Measurements from ENCODE around the gene ALK. TPM values are rescaled to one million over a fixed set of nuclear protein-coding genes. Genes with fewer than 3 reads are reported as not detected.

ALK gene
- total RNA-seq, 1 experiment from 2014 or later = 14.7 TPM

DNA sequence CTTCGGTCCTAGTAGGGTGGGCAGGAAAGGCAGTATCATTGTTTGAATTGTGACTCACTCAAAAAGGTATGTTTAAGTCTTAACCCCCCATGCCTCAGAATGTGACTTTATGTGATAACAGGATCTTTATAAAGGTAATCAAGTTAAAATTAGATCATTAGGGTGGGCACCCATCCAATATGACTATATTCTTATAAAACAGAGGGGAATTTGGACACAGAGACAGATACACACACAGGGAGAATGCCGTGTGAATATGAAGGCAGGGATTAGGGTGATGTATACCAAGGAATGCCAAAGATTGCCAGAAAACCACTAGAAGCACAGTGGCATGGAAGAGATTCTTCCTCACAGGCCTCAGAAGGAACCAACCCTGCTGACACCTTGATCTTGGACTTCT, 524.3 kb downstream of the ALK start:
- no peak for DNase-seq (ENCODE audit: low spot score)
- no peak overlapping the region for H3K4me3 ChIP-seq (ENCODE audit: low read depth, low read length, poor library complexity, severe bottlenecking)
- no TSS peak for BruUV-seq (replicated peaks)
- H3K27me3 ChIP-seq (replicated peaks; ENCODE audit: insufficient read depth, low read depth, low read length, poor library complexity) = peaks cover 7% of the 10 kb centered on the region
- H3K9me3 ChIP-seq (ENCODE audit: low read depth, low read length, poor library complexity, severe bottlenecking) = no peaks in the 10 kb centered on the region
- TF ChIP-seq CTCF (conservative IDR thresholded peaks at IDR 0.05; ENCODE audit: low read depth, low read length) = no peak
- TF ChIP-seq EZH2 (IDR thresholded peaks at IDR 0.05; ENCODE audit: borderline replicate concordance, low read depth, low read length, poor library complexity, severe bottlenecking) = no peak
- POLR2A ChIA-PET (ENCODE audit: low non-redundant PET) = no interaction called here
- no peaks in the 10 kb centered on the region for H3K36me3 ChIP-seq (ENCODE audit: insufficient read depth, low read length, poor library complexity, severe bottlenecking)
- H3K4me1 ChIP-seq (ENCODE audit: insufficient read depth, low read length, poor library complexity, severe bottlenecking) = peaks cover 44% of the 10 kb centered on the region
- CTCF ChIA-PET = no interaction called here
- intact Hi-C loops (cut with micrococcal nuclease; ENCODE audit: unreplicated experiment) = loop anchor here (5.0 kb wide), 1 partner anchor 355 kb away; no protein-coding TSS in a partner anchor
- H3K27ac ChIP-seq (ENCODE audit: low read depth, low read length, poor library complexity, severe bottlenecking) = no peak overlapping the region

- no peak for DNase-seq (ENCODE audit: low spot score)
- POLR2A ChIA-PET (ENCODE audit: low non-redundant PET) = no interaction called here
- Histone ChIP-seq H3K9me3 (ENCODE audit: low read depth, low read length, poor library complexity, severe bottlenecking) (no peaks in the 10 kb centered on the region), H3K36me3 (ENCODE audit: insufficient read depth, low read length, poor library complexity, severe bottlenecking) (no peaks in the 10 kb centered on the region), H3K27ac (ENCODE audit: low read depth, low read length, poor library complexity, severe bottlenecking) (no peak overlapping the region), H3K4me1 (ENCODE audit: insufficient read depth, low read length, poor library complexity, severe bottlenecking) (peaks cover 44% of the 10 kb centered on the region), H3K4me3 (ENCODE audit: low read depth, low read length, poor library complexity, severe bottlenecking) (no peak overlapping the region), H3K27me3 (replicated peaks; ENCODE audit: insufficient read depth, low read depth, low read length, poor library complexity) (peaks cover 7% of the 10 kb centered on the region)
- no TSS peak for BruUV-seq (replicated peaks)
- intact Hi-C loops (cut with micrococcal nuclease; ENCODE audit: unreplicated experiment) = loop anchor here (5.0 kb wide), 1 partner anchor 357 kb away; no protein-coding TSS in a partner anchor
- CTCF ChIA-PET = no interaction called here
- no peak for TF ChIP-seq CTCF (conservative IDR thresholded peaks at IDR 0.05; ENCODE audit: low read depth, low read length)
- TF ChIP-seq EZH2 (IDR thresholded peaks at IDR 0.05; ENCODE audit: borderline replicate concordance, low read depth, low read length, poor library complexity, severe bottlenecking) = no peak
Observed at GRCh38 chr2:29394981-29395350, 526.4 kb downstream of the ALK start.

- Histone ChIP-seq H3K27me3 (replicated peaks; ENCODE audit: insufficient read depth, low read depth, low read length, poor library complexity) (peaks cover 7% of the 10 kb centered on the region), H3K27ac (ENCODE audit: low read depth, low read length, poor library complexity, severe bottlenecking) (no peak overlapping the region), H3K36me3 (ENCODE audit: insufficient read depth, low read length, poor library complexity, severe bottlenecking) (no peaks in the 10 kb centered on the region), H3K4me1 (ENCODE audit: insufficient read depth, low read length, poor library complexity, severe bottlenecking) (peaks cover 42% of the 10 kb centered on the region), H3K9me3 (ENCODE audit: low read depth, low read length, poor library complexity, severe bottlenecking) (no peaks in the 10 kb centered on the region), H3K4me3 (ENCODE audit: low read depth, low read length, poor library complexity, severe bottlenecking) (no peak overlapping the region)
- BruUV-seq (replicated peaks) = no TSS peak
- peak; percentile 65 for DNase-seq (ENCODE audit: low spot score)
- intact Hi-C loops (cut with micrococcal nuclease; ENCODE audit: unreplicated experiment) = no loop called here
- TF ChIP-seq CTCF (conservative IDR thresholded peaks at IDR 0.05; ENCODE audit: low read depth, low read length) (no peak), EZH2 (IDR thresholded peaks at IDR 0.05; ENCODE audit: borderline replicate concordance, low read depth, low read length, poor library complexity, severe bottlenecking) (no peak)
- CTCF ChIA-PET = no interaction called here
- POLR2A ChIA-PET (ENCODE audit: low non-redundant PET) = no interaction called here
Observed at GRCh38 chr2:29394311-29394980, 526.9 kb downstream of the ALK start.

Measured in A673 (cell line).